ENCODE measurements around the gene CFAP107.

GRCh38 chr1:12730156-12730555, 15.8 kb upstream of the CFAP107 start:
- TF ChIP-seq CTCF (IDR thresholded peaks at IDR 0.05), result no peak
- no peak for TF ChIP-seq POLR2AphosphoS5 (IDR thresholded peaks at IDR 0.05; ENCODE audit: insufficient read depth in 1 of 2, low read depth in 1 of 2)
